Thoracic aorta (tissue), 2 donors: ENCODE results near the gene ZDHHC14. TPM values are rescaled to one million over a fixed set of nuclear protein-coding genes. Genes with fewer than 3 reads are reported as not detected.

Experiments used
- ATAC-seq: fragments of 150-250 bp; one replicate; pipeline ENCODE4 v1.8.0; 2017; ENCODE audit warnings: low read depth; ENCODE audit not compliant: insufficient number of reproducible peaks, low FRiP score
- DNase-seq: peaks from one replicate; pipeline ENCODE4 v3.0.0-alpha.2; 2020; ENCODE audit warnings: low spot score
- H3K27ac ChIP-seq, 2 donors: fragments of 200-600 bp; sonication (generic); 1 replicate in 1 of 2; 2 replicates in 1 of 2; pipeline ENCODE4 v1.5.1; 2016; ENCODE audit warnings: mild to moderate bottlenecking in 2 of 2, moderate library complexity in 2 of 2
- H3K27me3 ChIP-seq: fragments of 200-600 bp; sonication (generic); replicated peaks from 2 replicates; pipeline ENCODE4 v1.6.0; 2016; ENCODE audit warnings: mild to moderate bottlenecking; ENCODE audit not compliant: insufficient read depth
- H3K36me3 ChIP-seq: fragments of 200-600 bp; sonication (generic); one replicate; pipeline ENCODE4 v1.5.1; 2016
- H3K4me1 ChIP-seq, 2 donors: fragments of 200-600 bp; sonication (generic); 1 replicate in 1 of 2; 2 replicates in 1 of 2; pipeline versions ENCODE4 v1.5.1 to v1.6.0; 2016; ENCODE audit warnings: low read depth in 2 of 2, mild to moderate bottlenecking in 1 of 2; ENCODE audit not compliant: control insufficient read depth in 1 of 2
- H3K4me3 ChIP-seq: fragments of 200-600 bp; sonication (generic); 2 replicates; pipeline ENCODE4 v1.5.1; 2016; ENCODE audit warnings: mild to moderate bottlenecking
- H3K9me3 ChIP-seq: fragments of 200-600 bp; sonication (generic); 2 replicates; pipeline ENCODE4 v1.5.1; 2016
- total RNA-seq, 2 donors: library from RNA; depleted of rRNA; stranded (reverse); fragments of >200 nt; gene quantifications; one replicate each; pipeline versions ENCODE4 v1.1.0 to v1.2.3, GENCODE V29; 2016
- TF ChIP-seq, protein P1 (sequence below): fragments of 200-600 bp; sonication (generic); IDR thresholded peaks from one replicate; pipeline ENCODE4 v1.5.1; 2019; ENCODE audit warnings: antibody characterized with exemption

The ZDHHC14 gene
- total RNA-seq, 2 donors from 2014 or later: 20.0 to 31.1 TPM

DNA sequence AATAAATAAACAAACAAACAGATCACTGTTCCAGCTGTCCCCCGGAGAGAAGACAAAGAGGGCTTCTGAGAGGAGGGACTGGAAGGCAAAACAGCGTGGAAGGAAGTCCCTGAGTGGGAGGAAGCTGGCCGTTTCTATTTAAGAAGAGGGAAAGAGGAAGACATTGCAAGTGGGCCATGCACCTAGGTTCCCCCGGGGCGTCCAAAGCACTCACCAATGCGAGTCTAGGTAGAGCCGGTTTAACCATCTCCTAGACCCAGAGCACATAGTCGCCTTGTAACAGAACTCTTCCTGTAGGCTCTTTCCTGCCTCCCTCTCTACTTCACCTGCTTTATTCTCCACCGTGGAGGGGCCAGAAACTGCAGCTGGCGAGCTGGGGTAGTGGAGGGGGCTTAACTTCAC, 158.4 kb downstream of the ZDHHC14 start:
- Histone ChIP-seq H3K4me1 (peaks cover 0 to 19% of the 10 kb centered on the region in 2 donors), H3K4me3 (no peak overlapping the region), H3K27ac (no peak overlapping the region), H3K9me3 (no peaks in the 10 kb centered on the region), H3K36me3 (peaks cover 7% of the 10 kb centered on the region), H3K27me3 (no peaks in the 10 kb centered on the region)
- ATAC-seq (no peak), DNase-seq (no peak)
- TF ChIP-seq, protein P1, sequence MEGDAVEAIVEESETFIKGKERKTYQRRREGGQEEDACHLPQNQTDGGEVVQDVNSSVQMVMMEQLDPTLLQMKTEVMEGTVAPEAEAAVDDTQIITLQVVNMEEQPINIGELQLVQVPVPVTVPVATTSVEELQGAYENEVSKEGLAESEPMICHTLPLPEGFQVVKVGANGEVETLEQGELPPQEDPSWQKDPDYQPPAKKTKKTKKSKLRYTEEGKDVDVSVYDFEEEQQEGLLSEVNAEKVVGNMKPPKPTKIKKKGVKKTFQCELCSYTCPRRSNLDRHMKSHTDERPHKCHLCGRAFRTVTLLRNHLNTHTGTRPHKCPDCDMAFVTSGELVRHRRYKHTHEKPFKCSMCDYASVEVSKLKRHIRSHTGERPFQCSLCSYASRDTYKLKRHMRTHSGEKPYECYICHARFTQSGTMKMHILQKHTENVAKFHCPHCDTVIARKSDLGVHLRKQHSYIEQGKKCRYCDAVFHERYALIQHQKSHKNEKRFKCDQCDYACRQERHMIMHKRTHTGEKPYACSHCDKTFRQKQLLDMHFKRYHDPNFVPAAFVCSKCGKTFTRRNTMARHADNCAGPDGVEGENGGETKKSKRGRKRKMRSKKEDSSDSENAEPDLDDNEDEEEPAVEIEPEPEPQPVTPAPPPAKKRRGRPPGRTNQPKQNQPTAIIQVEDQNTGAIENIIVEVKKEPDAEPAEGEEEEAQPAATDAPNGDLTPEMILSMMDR: no peak

DNA sequence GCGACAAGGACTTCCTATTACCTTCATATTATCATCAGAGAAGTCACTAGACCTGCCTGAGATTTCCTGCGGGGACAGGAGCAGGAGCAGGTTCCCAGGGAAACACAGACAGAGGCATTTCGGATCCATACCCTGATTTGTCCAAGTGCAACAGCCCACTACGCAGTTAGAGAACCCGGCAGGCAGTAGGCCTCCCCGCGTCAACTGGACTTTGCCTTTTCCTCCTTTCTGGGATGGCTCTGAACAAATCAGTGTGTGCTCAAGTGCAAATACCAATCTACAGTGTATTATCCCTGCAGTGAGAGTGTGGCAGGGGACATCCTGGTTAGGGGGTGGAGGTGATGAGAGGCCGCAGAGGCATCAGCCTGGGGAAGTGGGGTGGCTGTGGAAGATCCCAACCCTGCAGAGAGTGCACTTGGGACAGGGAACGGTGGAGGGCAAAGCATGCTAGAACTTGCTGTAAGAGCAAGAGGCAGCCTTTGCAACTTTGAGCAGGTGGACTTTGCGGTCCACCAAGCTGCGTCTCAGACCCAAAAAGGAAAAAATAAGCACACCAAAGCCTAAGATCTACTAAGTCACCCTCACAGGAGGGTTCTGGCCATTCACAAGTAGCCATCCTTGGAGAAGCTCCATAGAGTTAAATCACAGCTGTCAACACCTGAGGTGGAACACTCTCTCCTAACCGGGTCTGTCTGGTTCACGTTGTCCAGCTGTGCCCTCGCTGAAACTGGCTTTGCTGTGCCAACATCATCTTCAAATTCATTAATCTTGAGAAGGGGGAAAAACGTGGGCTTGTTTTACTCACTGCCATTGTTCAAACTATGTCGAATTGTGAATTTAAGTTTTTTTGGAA, 159.1 kb downstream of the ZDHHC14 start:
- DNase-seq: no peak
- ATAC-seq: no peak
- H3K36me3 ChIP-seq: peaks cover 7% of the 10 kb centered on the region
- H3K27ac ChIP-seq: no peak overlapping the region
- TF ChIP-seq, protein P1: no peak
- H3K4me3 ChIP-seq: no peak overlapping the region
- H3K4me1 ChIP-seq: peaks cover 0 to 15% of the 10 kb centered on the region in 2 donors
- H3K9me3 ChIP-seq: no peaks in the 10 kb centered on the region
- no peaks in the 10 kb centered on the region for H3K27me3 ChIP-seq

DNA sequence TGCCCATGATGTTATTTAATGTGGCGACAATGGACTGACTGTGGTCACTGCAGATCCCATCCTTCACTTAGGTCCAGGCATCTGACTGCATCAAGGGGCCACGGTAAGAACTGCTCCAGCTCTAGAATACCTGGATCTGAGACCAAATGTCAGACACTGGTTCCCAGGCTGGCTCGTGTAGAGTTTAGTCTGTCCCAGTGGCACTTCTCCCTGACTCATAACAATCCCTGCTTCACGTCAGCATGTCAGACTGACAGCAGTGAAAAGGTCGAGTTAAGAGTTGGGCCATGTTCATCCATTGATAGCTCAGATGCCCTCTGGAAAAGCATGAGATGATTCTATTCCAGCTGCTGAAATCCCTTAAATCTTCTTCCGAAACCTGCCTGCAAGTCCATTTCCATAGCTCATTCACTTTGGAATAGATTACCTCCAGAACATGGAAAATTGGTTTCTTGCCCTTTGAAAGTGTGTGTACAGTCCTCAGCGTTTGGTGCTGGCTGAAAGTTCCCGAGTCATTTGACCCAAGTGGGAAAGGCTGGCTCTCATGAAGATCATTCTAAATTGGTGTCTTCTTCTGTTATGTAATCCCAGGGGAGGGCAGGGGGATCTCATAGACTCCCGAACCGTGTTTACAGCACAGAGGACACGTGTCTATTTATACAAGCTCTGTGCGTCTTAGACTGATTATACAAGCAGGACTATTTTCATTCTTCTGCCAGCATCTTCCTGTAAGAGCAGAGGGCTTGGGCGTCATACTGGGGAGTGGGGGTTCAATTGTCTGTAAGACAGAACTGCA, 160.8 kb downstream of the ZDHHC14 start:
- TF ChIP-seq, protein P1: no peak
- Histone ChIP-seq H3K27me3 (no peaks in the 10 kb centered on the region), H3K27ac (no peak overlapping the region), H3K9me3 (no peaks in the 10 kb centered on the region), H3K4me1 (no peaks in the 10 kb centered on the region), H3K4me3 (no peak overlapping the region), H3K36me3 (peaks cover 7% of the 10 kb centered on the region)
- ATAC-seq (no peak), DNase-seq (no peak)

DNA sequence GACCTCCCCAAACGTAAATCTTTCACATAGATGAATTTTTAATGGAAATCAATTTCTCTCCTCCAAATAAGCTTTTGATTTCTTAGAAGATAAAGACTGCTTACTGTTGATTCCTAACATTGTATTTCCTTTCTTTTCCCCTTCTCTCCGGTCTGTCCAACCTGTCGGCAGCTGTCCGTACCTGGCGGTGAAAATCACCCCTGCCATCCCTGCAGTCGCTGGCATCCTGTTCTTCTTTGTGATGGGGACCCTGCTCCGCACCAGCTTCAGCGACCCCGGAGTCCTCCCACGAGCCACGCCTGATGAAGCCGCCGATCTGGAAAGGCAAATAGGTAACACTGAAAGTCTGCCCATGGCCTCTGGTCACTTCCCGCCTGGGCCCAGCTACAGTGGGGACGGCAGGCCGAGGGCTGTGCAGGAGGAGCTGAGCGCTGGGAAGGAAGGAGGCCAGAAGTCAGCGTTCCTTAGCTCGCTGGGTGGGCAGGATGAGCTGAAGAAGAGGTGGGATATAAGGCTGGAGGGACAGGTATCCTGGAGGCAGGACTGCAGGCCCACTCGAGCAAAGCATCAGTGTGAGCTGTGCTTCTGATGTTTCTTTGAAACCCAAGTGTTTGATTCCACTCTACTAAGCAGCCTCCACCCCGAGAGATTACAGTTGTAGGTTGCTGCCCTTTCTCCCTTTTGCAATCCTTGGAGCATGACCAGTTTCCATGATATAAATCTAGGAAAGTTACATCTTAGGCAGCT, 161.6 kb downstream of the ZDHHC14 start:
- no peaks in the 10 kb centered on the region for H3K27me3 ChIP-seq
- H3K4me3 ChIP-seq: no peak overlapping the region
- no peak for DNase-seq
- no peaks in the 10 kb centered on the region for H3K4me1 ChIP-seq
- TF ChIP-seq, protein P1: no peak
- ATAC-seq: no peak
- no peak overlapping the region for H3K27ac ChIP-seq
- peaks cover 7% of the 10 kb centered on the region for H3K36me3 ChIP-seq
- H3K9me3 ChIP-seq: no peaks in the 10 kb centered on the region
